HUES64 (cell line): ENCODE measurements around the gene IGF1R.

Experiments
- H3K27ac ChIP-seq: 2 replicates; pipeline ENCODE4 v1.7.0; 2013; ENCODE audit warnings: low read depth, low read length, inconsistent platforms
- H3K27me3 ChIP-seq: 2 replicates; pipeline ENCODE4 v1.6.1; 2013; ENCODE audit warnings: mild to moderate bottlenecking, low read length; ENCODE audit not compliant: insufficient read depth
- H3K36me3 ChIP-seq: 2 replicates; pipeline ENCODE4 v1.6.1; 2013; ENCODE audit warnings: mild to moderate bottlenecking, low read length; ENCODE audit not compliant: insufficient read depth
- H3K4me1 ChIP-seq: 2 replicates; pipeline ENCODE4 v1.6.1; 2013; ENCODE audit warnings: mild to moderate bottlenecking, low read length, moderate library complexity; ENCODE audit not compliant: insufficient read depth
- H3K4me3 ChIP-seq: 2 replicates; pipeline ENCODE4 v1.5.1; 2013; ENCODE audit warnings: mild to moderate bottlenecking, low read length, moderate library complexity
- H3K9ac ChIP-seq: 2 replicates; pipeline ENCODE4 v1.6.1; 2013; ENCODE audit warnings: mild to moderate bottlenecking, low read depth, low read length
- H3K9me3 ChIP-seq: 2 replicates; pipeline ENCODE4 v1.6.1; 2013; ENCODE audit warnings: low read depth, low read length; ENCODE audit not compliant: insufficient read depth
- whole genome bisulfite sequencing: fragments of 150-250, 120-280 bp; methylation state at CpG from one replicate; pipeline ENCODE4 v1.1.7; 2013; ENCODE audit warnings: missing lambda C conversion rate; 5-methylcytosine and 5-hydroxymethylcytosine counted together

The IGF1R gene

GRCh38 chr15:98649472-98650416 is 1.4 kb downstream of the IGF1R start:
- no peaks in the 10 kb centered on the region for H3K9me3 ChIP-seq
- H3K9ac ChIP-seq = peak overlapping the region; percentile 91
- WGBS = under 1% methylated on average over 94 of the region's 94 CpGs
- no peaks in the 10 kb centered on the region for H3K36me3 ChIP-seq
- peak overlapping the region; percentile 78 for H3K4me3 ChIP-seq
- H3K27ac ChIP-seq = no peak overlapping the region; the same call in 1 of the 2 replicates
- no peaks in the 10 kb centered on the region for H3K27me3 ChIP-seq
- peaks cover 44% of the 10 kb centered on the region for H3K4me1 ChIP-seq

GRCh38 chr15:98650417-98651035 is 2.2 kb downstream of the IGF1R start:
- Histone ChIP-seq H3K27ac (no peak overlapping the region), H3K4me1 (peaks cover 50% of the 10 kb centered on the region), H3K36me3 (no peaks in the 10 kb centered on the region), H3K4me3 (peak overlapping the region; percentile 78), H3K9ac (peak overlapping the region; percentile 91), H3K27me3 (no peaks in the 10 kb centered on the region), H3K9me3 (no peaks in the 10 kb centered on the region)
- WGBS = under 1% methylated on average over 51 of the region's 51 CpGs

DNA sequence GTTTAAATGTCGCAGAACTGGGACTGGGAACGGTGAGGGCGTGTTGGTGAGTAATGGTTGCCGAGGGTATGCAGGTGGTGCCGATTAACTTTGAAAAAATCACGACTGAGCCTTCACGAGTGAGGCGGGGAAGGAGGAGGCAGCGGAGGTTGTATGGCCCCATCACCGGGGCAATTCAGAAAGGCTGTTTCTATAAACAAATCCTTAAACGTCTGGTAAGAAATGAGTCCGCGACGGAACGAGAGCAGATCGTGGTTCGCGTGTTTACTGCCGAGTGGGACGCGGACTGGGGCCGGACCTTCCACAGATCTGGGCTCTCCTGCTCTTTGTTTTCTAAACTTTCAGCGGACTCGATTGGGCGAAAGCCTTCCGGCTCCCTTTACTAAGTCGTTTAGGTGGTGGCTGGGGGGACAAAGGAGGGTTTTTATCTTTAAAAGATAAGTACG is 2.7 kb downstream of the IGF1R start:
- no peaks in the 10 kb centered on the region for H3K27me3 ChIP-seq
- H3K36me3 ChIP-seq = no peaks in the 10 kb centered on the region
- no peaks in the 10 kb centered on the region for H3K9me3 ChIP-seq
- H3K27ac ChIP-seq = no peak overlapping the region
- H3K9ac ChIP-seq = peak overlapping the region; percentile 91
- H3K4me3 ChIP-seq = peak overlapping the region; percentile 78
- WGBS = under 1% methylated on average over 28 of the region's 28 CpGs
- H3K4me1 ChIP-seq = peaks cover 49% of the 10 kb centered on the region

DNA sequence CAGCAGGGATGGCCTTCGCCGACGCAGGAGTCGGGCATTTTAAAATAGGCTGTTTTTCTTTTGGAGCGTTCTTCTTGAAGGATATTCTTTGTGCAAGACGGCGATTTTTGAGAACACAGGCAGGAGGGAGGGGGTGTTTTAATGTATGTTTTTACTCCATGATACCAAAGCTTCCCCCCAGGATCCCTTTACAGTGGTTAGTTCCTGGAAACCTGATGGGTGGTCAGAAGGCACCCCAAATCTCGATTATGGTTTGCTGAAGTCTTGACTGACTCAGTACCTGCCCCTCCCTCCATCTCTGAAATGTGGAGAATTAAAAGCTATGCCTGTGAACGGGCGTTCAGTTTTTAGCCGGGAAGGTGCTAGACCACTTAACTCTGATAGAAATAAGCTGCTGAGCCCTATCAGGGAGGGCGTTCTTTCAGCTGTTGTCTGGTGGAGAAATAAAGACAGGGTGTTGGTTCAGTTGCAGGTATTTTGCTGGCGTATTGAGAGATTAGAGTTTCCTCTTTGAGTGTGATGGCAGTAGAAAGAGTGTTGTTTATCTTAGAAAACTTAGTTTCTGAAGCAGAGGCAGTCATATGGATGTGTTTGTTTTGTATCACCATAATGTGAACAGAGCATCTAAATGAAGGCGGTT is 3.4 kb downstream of the IGF1R start:
- H3K36me3 ChIP-seq = no peaks in the 10 kb centered on the region
- peak overlapping the region; percentile 91 for H3K9ac ChIP-seq
- WGBS = 13% methylated on average over 14 of the region's 14 CpGs
- no peaks in the 10 kb centered on the region for H3K27me3 ChIP-seq
- no peak overlapping the region for H3K27ac ChIP-seq
- H3K4me1 ChIP-seq = peaks cover 45% of the 10 kb centered on the region
- no peaks in the 10 kb centered on the region for H3K9me3 ChIP-seq
- peak overlapping the region; percentile 78 for H3K4me3 ChIP-seq

GRCh38 chr15:98653686-98654085 is 5.3 kb downstream of the IGF1R start:
- Histone ChIP-seq H3K36me3 (no peaks in the 10 kb centered on the region), H3K27me3 (no peaks in the 10 kb centered on the region), H3K9me3 (no peaks in the 10 kb centered on the region), H3K27ac (no peak overlapping the region), H3K4me3 (no peak overlapping the region), H3K4me1 (peaks cover 64% of the 10 kb centered on the region), H3K9ac (no peak overlapping the region)
- 81% methylated on average over 1 of the region's 1 CpG for WGBS

GRCh38 chr15:98654790-98655360 is 6.5 kb downstream of the IGF1R start:
- Histone ChIP-seq H3K27me3 (no peaks in the 10 kb centered on the region), H3K27ac (no peak overlapping the region), H3K9me3 (no peaks in the 10 kb centered on the region), H3K36me3 (no peaks in the 10 kb centered on the region), H3K9ac (no peak overlapping the region), H3K4me1 (peaks cover 70% of the 10 kb centered on the region), H3K4me3 (no peak overlapping the region)
- WGBS = 91% methylated on average over 4 of the region's 4 CpGs

DNA sequence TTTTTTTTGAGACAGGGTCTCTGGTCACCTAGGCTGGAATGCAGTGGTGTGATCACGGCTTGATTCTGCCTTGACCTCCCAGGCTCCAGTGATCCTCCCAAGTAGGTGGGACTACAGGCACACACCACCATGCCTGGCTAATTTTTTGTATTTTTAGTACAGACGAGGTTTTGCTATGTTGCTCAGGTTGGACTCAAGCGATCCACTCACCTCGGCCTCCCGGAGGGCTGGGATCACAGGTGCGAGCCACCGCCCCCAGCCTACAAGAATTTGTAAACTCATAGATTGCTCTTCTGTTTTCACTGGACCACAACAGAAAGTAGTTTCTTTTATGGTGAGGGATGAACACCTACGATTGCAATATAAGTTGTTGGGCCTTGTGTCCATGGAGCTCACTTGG is 7.4 kb downstream of the IGF1R start:
- 87% methylated on average over 8 of the region's 8 CpGs for WGBS
- H3K27ac ChIP-seq = no peak overlapping the region
- H3K36me3 ChIP-seq = no peaks in the 10 kb centered on the region
- no peak overlapping the region for H3K9ac ChIP-seq
- no peaks in the 10 kb centered on the region for H3K27me3 ChIP-seq
- H3K4me3 ChIP-seq = no peak overlapping the region
- no peaks in the 10 kb centered on the region for H3K9me3 ChIP-seq
- H3K4me1 ChIP-seq = peaks cover 79% of the 10 kb centered on the region

GRCh38 chr15:98657721-98658120 is 9.4 kb downstream of the IGF1R start:
- Histone ChIP-seq H3K4me3 (no peak overlapping the region), H3K9ac (no peak overlapping the region), H3K27ac (no peak overlapping the region), H3K36me3 (no peaks in the 10 kb centered on the region), H3K9me3 (no peaks in the 10 kb centered on the region), H3K4me1 (peaks cover 84% of the 10 kb centered on the region), H3K27me3 (no peaks in the 10 kb centered on the region)
- WGBS = 82% methylated on average over 4 of the region's 4 CpGs

DNA sequence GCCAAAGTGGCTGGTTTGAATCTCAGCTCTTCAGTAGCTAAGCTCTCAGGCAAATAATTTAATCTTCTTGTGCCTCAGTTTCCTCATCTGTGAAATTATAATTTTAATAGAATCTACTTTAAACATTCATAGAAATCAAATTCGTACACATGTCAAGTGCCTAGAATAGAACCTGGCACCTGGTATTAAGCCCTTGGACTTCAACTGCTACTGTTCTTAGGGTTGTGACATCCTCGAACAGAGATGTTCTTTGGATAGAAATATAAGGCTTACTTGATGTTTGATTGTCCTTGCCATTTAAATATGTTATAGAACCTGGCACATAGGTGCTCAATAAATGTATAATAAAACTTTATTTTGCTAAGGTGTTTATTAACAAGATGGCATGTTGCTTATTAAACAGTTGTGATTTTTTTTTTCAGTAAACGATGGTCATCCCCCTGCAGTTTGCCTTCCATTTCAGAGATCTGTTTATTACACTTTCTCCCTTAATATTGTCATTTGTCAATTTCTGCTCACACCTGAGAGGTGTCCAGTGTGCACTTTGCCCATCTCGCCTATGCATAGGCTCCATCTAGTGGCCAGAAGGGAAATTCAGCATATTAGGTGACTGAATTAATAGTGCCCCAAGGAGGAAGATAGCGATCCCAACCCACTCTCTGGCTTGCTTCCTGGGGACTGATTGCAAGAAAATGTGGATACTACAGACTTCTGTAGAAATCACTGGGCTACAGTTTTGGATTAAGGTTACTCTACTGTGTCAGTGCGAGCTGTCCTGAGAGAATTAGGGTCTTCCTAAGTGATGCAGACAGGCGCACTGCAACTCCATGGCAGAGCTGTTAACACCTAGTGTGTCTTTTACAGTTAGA is 10.7 kb downstream of the IGF1R start:
- no peak overlapping the region for H3K9ac ChIP-seq
- WGBS = 52% methylated on average over 7 of the region's 7 CpGs
- H3K9me3 ChIP-seq = no peaks in the 10 kb centered on the region
- H3K36me3 ChIP-seq = no peaks in the 10 kb centered on the region
- H3K4me3 ChIP-seq = no peak overlapping the region
- H3K27me3 ChIP-seq = no peaks in the 10 kb centered on the region
- H3K27ac ChIP-seq = no peak overlapping the region
- peaks cover 84% of the 10 kb centered on the region for H3K4me1 ChIP-seq

DNA sequence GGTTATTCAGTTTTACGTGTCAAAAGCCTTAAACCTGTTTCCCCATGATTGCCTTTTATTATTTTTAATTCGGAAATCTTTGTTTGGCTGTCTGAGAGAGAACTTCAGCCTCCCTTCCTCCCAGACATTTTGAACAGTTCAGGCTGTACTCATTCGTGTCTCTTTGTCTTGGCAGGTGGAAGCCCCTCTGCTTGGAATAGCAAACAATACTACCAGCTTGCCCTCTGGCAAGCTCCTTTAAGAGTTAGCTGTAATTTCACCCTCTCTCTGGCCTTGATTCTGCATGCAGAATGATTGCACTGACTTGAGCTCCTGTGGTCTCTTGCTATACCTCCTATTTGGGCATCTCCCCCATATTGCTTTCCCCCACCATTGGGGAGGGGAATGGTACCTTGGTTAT is 11.7 kb downstream of the IGF1R start:
- Histone ChIP-seq H3K4me3 (no peak overlapping the region), H3K36me3 (no peaks in the 10 kb centered on the region), H3K9ac (no peak overlapping the region), H3K4me1 (peaks cover 76% of the 10 kb centered on the region), H3K27me3 (no peaks in the 10 kb centered on the region), H3K9me3 (no peaks in the 10 kb centered on the region), H3K27ac (no peak overlapping the region)
- 80% methylated on average over 3 of the region's 3 CpGs for WGBS
